ENCODE data around the gene H3-3A. TPM values are rescaled to one million over a fixed set of nuclear protein-coding genes. Genes with fewer than 3 reads are reported as not detected.

Gene H3-3A
- total RNA-seq, 2 donors from 2014 or later: 743 to 759 TPM

DNA sequence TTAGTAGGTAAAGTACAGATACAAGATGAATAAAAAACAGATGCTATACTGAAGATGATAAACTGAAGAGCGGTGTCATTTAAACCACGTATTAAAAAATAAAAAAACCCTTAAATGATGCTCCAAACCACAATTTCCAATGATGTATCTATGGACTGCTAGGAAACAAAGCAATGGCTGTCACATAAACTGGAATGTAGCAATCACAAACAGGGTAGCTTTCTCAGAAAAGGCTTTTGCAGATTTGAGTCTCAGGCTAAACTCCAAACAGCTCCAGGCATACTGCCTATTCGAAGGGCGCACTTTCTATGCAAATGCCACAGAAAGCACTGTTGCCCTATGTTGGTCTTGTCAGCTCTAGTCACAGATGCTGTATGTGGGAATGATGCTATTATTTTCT is 12.4 kb upstream of the H3-3A start:
- intact Hi-C loops (cut with DNase I, micrococcal nuclease): no loop called here
- ATAC-seq (no peak), DNase-seq (no peak)

DNA sequence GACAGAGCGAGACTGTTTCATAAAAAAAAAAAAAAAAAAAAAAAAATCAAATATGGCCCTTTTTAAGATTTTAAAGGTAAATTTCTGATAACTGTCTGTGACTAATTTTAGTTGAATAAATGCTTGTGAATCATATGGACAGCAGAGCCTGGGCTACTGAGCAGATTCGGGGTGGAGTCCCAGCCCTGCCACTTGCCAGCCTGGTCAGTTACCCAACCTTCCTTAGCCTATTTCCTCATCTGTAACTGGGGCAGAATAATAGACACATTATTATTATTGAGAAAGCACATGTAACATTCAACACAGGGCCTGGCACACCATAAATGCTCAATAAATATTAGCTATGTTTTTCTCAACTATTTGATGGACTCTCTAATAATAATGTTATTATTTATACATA is 11.2 kb upstream of the H3-3A start:
- DNase-seq: no peak
- intact Hi-C loops (cut with DNase I, micrococcal nuclease): no loop called here
- no peak for ATAC-seq

GRCh38 chr1:226052061-226052460 is 10.5 kb upstream of the H3-3A start:
- ATAC-seq (no peak), DNase-seq (no peak)
- intact Hi-C loops (cut with DNase I, micrococcal nuclease): no loop called here

GRCh38 chr1:226054519-226055327 is 7.8 kb upstream of the H3-3A start:
- DNase-seq (no peak), ATAC-seq (no peak)
- intact Hi-C loops (cut with DNase I, micrococcal nuclease): no loop called here

DNA sequence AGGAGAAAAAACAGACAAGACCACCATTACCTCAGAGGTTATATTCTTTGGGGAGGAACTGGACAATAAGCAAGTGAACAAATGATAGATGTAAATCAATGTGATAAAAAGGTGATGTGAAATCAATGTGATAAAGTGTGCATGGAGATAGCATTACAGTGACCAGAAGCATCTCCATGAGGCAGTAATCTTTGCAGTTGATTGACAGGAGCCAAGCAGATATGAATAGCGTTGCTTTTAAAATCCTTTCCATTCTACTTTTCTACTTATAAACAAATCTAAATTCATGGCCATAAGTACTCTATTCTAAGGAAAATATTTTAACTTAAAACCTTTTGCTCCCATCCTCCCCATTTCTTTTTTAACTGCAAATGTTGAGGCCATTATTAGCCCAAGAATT is 2.8 kb upstream of the H3-3A start:
- no peak for DNase-seq
- no peak for ATAC-seq
- intact Hi-C loops (cut with DNase I, micrococcal nuclease): loop anchor here in 1 of 2 donors (10.0 kb wide), 1 partner anchor 65 kb away; no protein-coding TSS in a partner anchor

- intact Hi-C loops (cut with DNase I, micrococcal nuclease): loop anchor here in 1 of 2 donors (10.0 kb wide), 1 partner anchor 64 kb away; no protein-coding TSS in a partner anchor
- DNase-seq (no peak), ATAC-seq (no peak)
Observed at GRCh38 chr1:226060427-226060826, 2.1 kb upstream of the H3-3A start.

- no peak for ATAC-seq
- intact Hi-C loops (cut with DNase I, micrococcal nuclease): loop anchor here in 1 of 2 donors (10.0 kb wide), 1 partner anchor 64 kb away; no protein-coding TSS in a partner anchor
- DNase-seq: no peak
Observed at GRCh38 chr1:226061068-226061840, 1.3 kb upstream of the H3-3A start.

GRCh38 chr1:226061841-226062557 is 517 bp upstream of the H3-3A start:
- ATAC-seq: peak; percentile 66
- DNase-seq: peak; percentile 86
- intact Hi-C loops (cut with DNase I, micrococcal nuclease): loop anchor here in 1 of 2 donors (10.0 kb wide), 1 partner anchor 63 kb away; no protein-coding TSS in a partner anchor

DNA sequence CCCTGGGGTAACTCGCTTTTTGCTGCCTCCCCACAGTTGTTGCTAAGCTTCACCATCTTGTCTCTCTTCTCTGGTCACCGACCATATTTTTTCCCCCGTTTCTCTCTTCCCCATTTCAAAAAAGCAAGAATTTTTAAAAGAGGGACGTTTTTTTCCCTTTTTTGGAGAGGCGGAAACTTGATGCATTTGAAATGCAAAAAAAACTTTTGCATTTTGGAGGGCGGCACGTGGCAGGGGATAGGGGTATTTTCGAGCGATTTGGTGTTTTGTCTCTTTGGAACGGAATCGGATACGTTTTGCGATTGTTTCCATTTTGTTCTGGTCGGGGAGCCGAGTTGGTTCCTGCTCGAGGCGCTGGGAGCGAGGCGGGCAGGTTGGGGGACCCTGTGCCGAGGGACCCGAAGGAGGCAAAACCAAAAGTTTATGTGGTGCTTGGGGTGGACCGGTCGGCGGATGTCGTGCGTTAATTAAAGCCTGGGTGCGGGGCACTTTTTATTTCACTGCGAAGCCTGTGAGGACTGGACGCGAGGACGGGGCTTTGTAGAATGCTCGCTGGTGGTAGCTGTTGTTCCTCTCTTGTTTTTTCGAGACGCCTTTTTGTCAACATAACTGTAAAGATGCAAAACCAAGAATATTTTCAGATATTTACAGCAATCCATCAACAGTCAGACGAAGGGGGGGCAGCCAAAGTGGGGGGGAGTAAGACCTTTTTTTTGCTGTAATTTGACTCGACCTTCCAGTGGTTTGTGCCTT is 884 bp downstream of the H3-3A start:
- ATAC-seq: peak; percentile 13
- peak; percentile 45 to 65 for DNase-seq
- intact Hi-C loops (cut with DNase I, micrococcal nuclease): loop anchor here in 1 of 2 donors (10.0 kb wide), 1 partner anchor 61 kb away; no protein-coding TSS in a partner anchor

DNA sequence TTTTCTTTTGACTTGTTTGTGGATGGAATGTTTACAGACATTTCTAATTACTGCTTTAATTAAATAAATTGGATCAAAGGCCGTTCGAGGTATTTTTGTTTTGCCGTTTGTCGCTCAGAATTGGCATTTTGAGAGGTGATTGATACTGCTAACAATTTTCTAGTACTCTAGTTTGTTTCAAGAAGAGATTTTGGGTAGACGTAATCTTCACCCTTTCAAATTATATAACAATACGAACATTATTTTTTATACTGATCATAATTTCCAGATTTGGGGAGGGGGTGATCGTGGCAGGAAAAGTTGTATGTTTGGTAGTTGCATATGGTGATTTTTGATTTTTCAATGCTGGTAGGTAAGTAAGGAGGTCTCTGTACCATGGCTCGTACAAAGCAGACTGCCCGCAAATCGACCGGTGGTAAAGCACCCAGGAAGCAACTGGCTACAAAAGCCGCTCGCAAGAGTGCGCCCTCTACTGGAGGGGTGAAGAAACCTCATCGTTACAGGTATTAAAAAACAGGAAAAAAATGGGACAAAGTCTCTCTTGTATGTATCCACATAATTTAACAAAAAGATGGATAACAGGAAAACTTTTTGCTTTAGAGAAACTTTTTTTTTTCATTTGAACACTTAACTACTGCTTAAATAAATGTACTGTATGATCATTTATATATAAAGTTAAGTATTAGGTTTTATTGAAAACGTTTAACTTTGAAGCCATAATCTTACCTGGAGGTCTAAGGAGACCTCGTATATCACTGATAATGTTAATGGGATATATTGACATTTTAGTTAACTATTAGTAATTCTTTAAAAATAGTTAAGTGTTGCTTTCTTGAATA is 1.7 kb downstream of the H3-3A start:
- ATAC-seq: peak; percentile 12
- DNase-seq: peak in 1 of 2 donors; percentile 31
- intact Hi-C loops (cut with DNase I, micrococcal nuclease): loop anchor here in 1 of 2 donors (10.0 kb wide), 1 partner anchor 61 kb away; no protein-coding TSS in a partner anchor

- intact Hi-C loops (cut with DNase I, micrococcal nuclease): loop anchor here (5.0 to 10.0 kb wide), 2 partner anchors 57 to 60 kb away; no protein-coding TSS in a partner anchor
Observed at GRCh38 chr1:226064816-226065248, 2.3 kb downstream of the H3-3A start.

DNA sequence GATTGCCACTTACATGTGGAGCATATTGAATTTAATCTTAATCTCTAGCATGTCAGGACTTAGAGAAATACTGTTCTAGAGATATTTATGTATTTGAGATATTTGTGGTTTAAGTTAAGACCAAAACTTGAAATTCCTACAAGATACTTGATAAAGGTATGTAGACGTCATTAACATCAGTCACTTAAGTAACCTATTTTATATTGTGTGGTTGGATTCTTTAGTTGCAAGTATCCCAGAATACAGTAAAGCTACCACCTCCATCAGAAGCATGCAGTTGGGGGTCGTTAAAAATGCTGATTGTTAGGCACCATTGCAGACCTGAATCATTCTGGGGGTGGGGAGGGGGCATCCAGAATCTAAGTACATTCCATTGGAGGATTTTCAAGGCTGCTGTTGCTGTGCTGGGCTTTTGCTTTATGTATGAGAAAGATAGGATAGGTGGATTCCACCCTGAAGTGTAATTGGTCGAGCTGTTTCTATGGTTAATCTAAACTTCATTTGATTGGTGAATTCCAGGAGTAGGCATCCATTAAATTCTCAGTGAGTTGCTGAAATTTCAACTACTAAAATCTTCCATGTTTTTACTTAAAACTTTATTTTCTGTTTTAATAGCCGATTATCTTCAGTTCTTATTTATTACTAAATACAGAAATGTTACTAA is 4.0 kb downstream of the H3-3A start:
- intact Hi-C loops (cut with DNase I, micrococcal nuclease): loop anchor here (5.0 to 10.0 kb wide), 2 partner anchors 56 to 58 kb away; no protein-coding TSS in a partner anchor
- DNase-seq (no peak), ATAC-seq (no peak)

More at GRCh38 chr1:226064816-226065248, 2.3 kb downstream of the H3-3A start:
- peak; percentile 12 for ATAC-seq
- DNase-seq: peak in 1 of 2 donors; percentile 50

DNA sequence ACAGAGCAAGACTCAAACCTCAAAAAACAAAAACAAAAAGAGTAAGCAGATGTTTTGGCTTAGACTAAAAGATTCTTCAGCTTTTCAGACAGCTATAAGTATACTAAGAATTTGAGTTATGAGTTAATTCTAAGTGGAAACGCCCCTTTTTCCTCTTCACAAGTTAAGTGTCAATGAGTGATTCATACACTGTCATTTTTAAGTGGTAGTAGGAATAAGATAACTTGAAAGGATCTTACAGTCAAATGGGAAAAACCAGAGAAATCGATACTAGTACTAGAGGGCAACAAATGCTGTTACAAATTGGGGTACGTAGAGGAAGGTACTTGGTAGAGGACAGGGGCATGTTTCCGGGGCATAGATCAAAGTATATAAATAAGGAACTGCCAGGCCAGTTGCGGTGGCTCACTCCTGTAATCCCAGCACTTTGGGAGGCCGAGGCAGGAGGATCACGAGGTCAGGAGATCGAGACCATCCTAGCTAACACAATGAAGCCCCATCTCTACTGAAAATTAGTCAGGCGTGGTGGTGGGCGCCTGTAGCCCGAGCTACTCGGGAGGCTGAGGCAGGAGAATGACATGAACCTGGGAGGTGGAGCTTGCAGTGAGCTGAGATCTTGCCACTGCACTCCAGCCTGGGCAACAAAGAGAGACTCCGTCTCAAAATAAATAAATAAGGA is 7.4 kb downstream of the H3-3A start:
- ATAC-seq (peak; percentile 10), DNase-seq (no peak)
- intact Hi-C loops (cut with DNase I, micrococcal nuclease): loop anchor here (5.0 to 10.0 kb wide), 2 partner anchors 52 to 55 kb away; no protein-coding TSS in a partner anchor

GRCh38 chr1:226072347-226072746 is 9.8 kb downstream of the H3-3A start:
- ATAC-seq: no peak
- DNase-seq: no peak
- intact Hi-C loops (cut with DNase I, micrococcal nuclease): no loop called here

GRCh38 chr1:226073184-226073950 is 10.9 kb downstream of the H3-3A start:
- intact Hi-C loops (cut with DNase I, micrococcal nuclease): no loop called here
- DNase-seq: no peak
- ATAC-seq: peak; percentile 14

Measured in left colon (tissue), 2 donors.